Memory B cell (primary cell): ENCODE results near the gene NFAT5.
A peak's percentile ranks its signal among the peaks of the same experiment; 100 is the strongest.

Source experiments
- ATAC-seq: fragments of 150-1000 bp; cut with Tn5 transposase; 2 replicates; pipeline ENCODE4 v1.10.0; 2021; ENCODE audit warnings: low read depth, mild to moderate bottlenecking, moderate library complexity
- DNase-seq, 2 donors: peaks; one replicate each; pipeline ENCODE4 v3.0.0; 2022; ENCODE audit warnings: low spot score in 2 of 2
- H3K27ac Mint-ChIP-seq: one replicate; pipeline ENCODE4 v1.8.0; 2022; ENCODE audit warnings: mild to moderate bottlenecking, moderate library complexity, mixed read lengths
- H3K27me3 Mint-ChIP-seq: one replicate; pipeline ENCODE4 v1.8.0; 2022; ENCODE audit warnings: mixed read lengths
- H3K36me3 Mint-ChIP-seq: one replicate; pipeline ENCODE4 v1.8.0; 2022; ENCODE audit warnings: mild to moderate bottlenecking, mixed read lengths
- H3K4me1 Mint-ChIP-seq: one replicate; pipeline ENCODE4 v1.8.0; 2022; ENCODE audit warnings: mixed read lengths
- H3K4me3 Mint-ChIP-seq: one replicate; pipeline ENCODE4 v1.8.0; 2022; ENCODE audit warnings: mild to moderate bottlenecking, moderate library complexity, mixed read lengths
- H3K9me3 Mint-ChIP-seq: one replicate; pipeline ENCODE4 v1.8.0; 2022; ENCODE audit warnings: mixed read lengths

NFAT5 gene

DNA sequence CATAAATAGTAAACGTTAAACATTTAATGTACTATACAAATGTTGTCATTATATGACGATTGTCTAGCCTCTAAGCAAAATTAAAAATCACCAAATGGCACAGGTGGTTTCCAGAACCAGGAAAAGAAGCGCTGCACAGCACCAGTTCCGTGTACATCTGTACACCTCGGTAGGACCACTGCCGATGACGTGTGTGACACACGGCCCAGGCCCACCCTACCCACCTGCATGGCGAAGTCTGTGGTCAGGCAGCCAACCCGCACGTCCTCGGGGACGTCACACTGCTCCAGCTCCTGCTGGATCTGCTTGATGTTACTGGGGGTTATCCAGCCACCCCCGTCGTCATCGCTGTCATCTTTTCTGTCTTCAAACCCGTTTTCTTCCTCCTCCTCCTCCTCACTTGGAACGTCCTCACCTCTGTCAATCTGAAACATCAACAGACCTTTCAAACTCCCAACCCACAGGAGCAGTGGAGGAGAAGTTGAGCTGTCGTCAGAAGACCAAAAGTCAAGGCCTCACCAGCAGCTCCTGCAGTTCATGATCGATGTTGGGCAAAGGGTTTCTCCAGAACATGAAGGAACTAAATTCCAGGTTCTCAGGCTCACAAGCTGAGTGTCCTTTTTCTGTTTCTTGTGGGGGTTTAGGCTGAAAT, 183.1 kb downstream of the NFAT5 start:
- no peak overlapping the region for H3K4me3 Mint-ChIP-seq
- ATAC-seq: no peak
- no peaks in the 10 kb centered on the region for H3K27me3 Mint-ChIP-seq
- peak overlapping the region; percentile 45 for H3K27ac Mint-ChIP-seq
- H3K9me3 Mint-ChIP-seq: no peaks in the 10 kb centered on the region
- DNase-seq: no peak
- H3K36me3 Mint-ChIP-seq: peaks cover 21% of the 10 kb centered on the region
- H3K4me1 Mint-ChIP-seq: peaks cover 10% of the 10 kb centered on the region

GRCh38 chr16:69754143-69754468, 188.3 kb downstream of the NFAT5 start:
- Mint-ChIP-seq H3K4me1 (peaks cover 15% of the 10 kb centered on the region), H3K27ac (peak overlapping the region; percentile 96), H3K9me3 (no peaks in the 10 kb centered on the region), H3K36me3 (peaks cover 6% of the 10 kb centered on the region), H3K4me3 (peak overlapping the region; percentile 99), H3K27me3 (no peaks in the 10 kb centered on the region)
- DNase-seq (no peak), ATAC-seq (no peak)
